HG02678 (cell line): ENCODE results near the gene WAPL.
"Not testable (repeated sequence)": the region's sequence is repeated elsewhere in the genome, so short reads cannot be mapped to it uniquely, and the experiment has no call there.

ENCODE experiments used
- ATAC-seq: cut with Tn5 transposase; IDR thresholded peaks from one replicate; pipeline ENCODE4 v1.9.1; 2021; ENCODE audit warnings: mild to moderate bottlenecking, moderate library complexity; ENCODE audit not compliant: unreplicated experiment

The WAPL gene

GRCh38 chr10:86390337-86391120 is 131.1 kb downstream of the WAPL start:
- no peak for ATAC-seq

GRCh38 chr10:86389441-86390193 is 132.0 kb downstream of the WAPL start:
- peak; percentile 79 for ATAC-seq

GRCh38 chr10:86389109-86389440 is 132.5 kb downstream of the WAPL start:
- not testable (repeated sequence) for ATAC-seq

- no peak for ATAC-seq
Measured at GRCh38 chr10:86388119-86388704, 133.4 kb downstream of the WAPL start.

GRCh38 chr10:86387178-86387794 is 134.3 kb downstream of the WAPL start:
- no peak for ATAC-seq

- no peak for ATAC-seq
Measured at GRCh38 chr10:86385806-86386205, 135.8 kb downstream of the WAPL start.
